HG02798 (cell line): ENCODE results near the gene OPN5.

Experiments
- ATAC-seq: cut with Tn5 transposase; IDR thresholded peaks from one replicate; pipeline ENCODE4 v1.9.1; 2021; ENCODE audit warnings: mild to moderate bottlenecking; ENCODE audit not compliant: unreplicated experiment, poor library complexity

OPN5 gene

GRCh38 chr6:47787620-47788497 is 6.0 kb downstream of the OPN5 start:
- ATAC-seq = peak; percentile 82

GRCh38 chr6:47788498-47788884 is 6.7 kb downstream of the OPN5 start:
- no peak for ATAC-seq

GRCh38 chr6:47789553-47789952 is 7.7 kb downstream of the OPN5 start:
- ATAC-seq = no peak

- ATAC-seq = no peak
Observed at GRCh38 chr6:47792216-47792733, 10.4 kb downstream of the OPN5 start.

GRCh38 chr6:47794577-47795135 is 12.8 kb downstream of the OPN5 start:
- no peak for ATAC-seq

- ATAC-seq = no peak
Observed at GRCh38 chr6:47801984-47802383, 20.2 kb downstream of the OPN5 start.

GRCh38 chr6:47804821-47805220 is 23.0 kb downstream of the OPN5 start:
- no peak for ATAC-seq

GRCh38 chr6:47809873-47810272 is 28.0 kb downstream of the OPN5 start:
- no peak for ATAC-seq

GRCh38 chr6:47810885-47811284 is 29.1 kb downstream of the OPN5 start:
- ATAC-seq = no peak

- ATAC-seq = no peak
Observed at GRCh38 chr6:47811443-47811842, 29.6 kb downstream of the OPN5 start.

- ATAC-seq = no peak
Observed at GRCh38 chr6:47817749-47818148, 35.9 kb downstream of the OPN5 start.

GRCh38 chr6:47819461-47819860 is 37.6 kb downstream of the OPN5 start:
- ATAC-seq = no peak

GRCh38 chr6:47822856-47823554 is 41.2 kb downstream of the OPN5 start:
- ATAC-seq = no peak

GRCh38 chr6:47832386-47833100 is 50.7 kb downstream of the OPN5 start:
- no peak for ATAC-seq

- ATAC-seq = no peak
Observed at GRCh38 chr6:47834196-47834595, 52.4 kb downstream of the OPN5 start.

GRCh38 chr6:47836046-47836445 is 54.2 kb downstream of the OPN5 start:
- no peak for ATAC-seq

GRCh38 chr6:47836639-47837038 is 54.8 kb downstream of the OPN5 start:
- no peak for ATAC-seq

- no peak for ATAC-seq
Observed at GRCh38 chr6:47839645-47840044, 57.8 kb downstream of the OPN5 start.

- ATAC-seq = no peak
Observed at GRCh38 chr6:47844881-47845280, 63.0 kb downstream of the OPN5 start.

GRCh38 chr6:47846752-47847151 is 64.9 kb downstream of the OPN5 start:
- no peak for ATAC-seq

GRCh38 chr6:47851091-47851490 is 69.3 kb downstream of the OPN5 start:
- ATAC-seq = no peak
